SU-DHL-6 (cell line): ENCODE measurements around the gene PRSS56.

Experiments used
- H2AFZ ChIP-seq: fragments of 200-600 bp; sonication (generic); 2 replicates; pipeline ENCODE4 v1.6.1; 2014; ENCODE audit warnings: low read depth, mild to moderate bottlenecking, moderate library complexity, mixed read lengths, antibody characterized with exemption, low read length; ENCODE audit not compliant: severe bottlenecking
- H3F3A ChIP-seq: fragments of 200-600 bp; shearing (Covaris generic); 2 replicates; pipeline ENCODE4 v1.6.0; 2016; ENCODE audit warnings: antibody characterized with exemption, mild to moderate bottlenecking; ENCODE audit not compliant: insufficient read depth
- H3K27ac ChIP-seq: fragments of 200-600 bp; sonication (generic); 2 replicates; pipeline ENCODE4 v1.5.1; 2016; ENCODE audit warnings: low read depth, mild to moderate bottlenecking, low read length, moderate library complexity, mixed read lengths
- H3K27me3 ChIP-seq: fragments of 200-600 bp; sonication (generic), shearing (Covaris generic); 2 replicates; pipeline ENCODE4 v1.6.0; 2014; ENCODE audit warnings: mild to moderate bottlenecking, low read length
- H3K36me3 ChIP-seq: fragments of 200-600 bp; sonication (generic); 2 replicates; pipeline ENCODE4 v1.6.1; 2014; ENCODE audit warnings: mild to moderate bottlenecking, low read length, mixed read lengths
- H3K4me2 ChIP-seq: fragments of 300-600, 200-600 bp; shearing (Covaris generic), sonication (generic); 2 replicates; pipeline ENCODE4 v1.6.0; 2014; ENCODE audit warnings: low read length, low read depth, mild to moderate bottlenecking; ENCODE audit not compliant: poor library complexity, severe bottlenecking
- H3K4me3 ChIP-seq: fragments of 200-600 bp; sonication (generic); 2 replicates; pipeline ENCODE4 v1.5.1; 2014; ENCODE audit warnings: antibody characterized with exemption, low read length, mild to moderate bottlenecking, mixed read lengths; ENCODE audit not compliant: insufficient read depth, poor library complexity, severe bottlenecking
- H3K79me2 ChIP-seq: fragments of 200-600 bp; sonication (generic); 2 replicates; pipeline ENCODE4 v1.6.1; 2014; ENCODE audit warnings: mild to moderate bottlenecking, low read length, moderate library complexity; ENCODE audit not compliant: insufficient read depth
- H3K9ac ChIP-seq: fragments of 200-600 bp; sonication (generic); 2 replicates; pipeline ENCODE4 v1.7.0; 2014; ENCODE audit warnings: mild to moderate bottlenecking, low read length
- H3K9me2 ChIP-seq: fragments of 200-600 bp; sonication (generic); replicated peaks from 2 replicates; pipeline ENCODE4 v1.6.1; 2014; ENCODE audit warnings: low read length; ENCODE audit not compliant: insufficient read depth
- H3K9me3 ChIP-seq: fragments of 200-600 bp; sonication (generic); 2 replicates; pipeline ENCODE4 v1.6.1; 2014; ENCODE audit warnings: low read length, mixed read lengths; ENCODE audit not compliant: insufficient read depth
- H4K20me1 ChIP-seq: fragments of 200-600 bp; sonication (generic); 2 replicates; pipeline ENCODE4 v1.6.1; 2014; ENCODE audit warnings: low read depth, mild to moderate bottlenecking, antibody characterized with exemption, low read length, moderate library complexity, mixed read lengths
- EZH2phosphoT487 ChIP-seq: fragments of 200-600 bp; sonication (generic), shearing (Covaris generic); conservative IDR thresholded peaks from 2 replicates; pipeline ENCODE4 v1.6.1; 2018; ENCODE audit warnings: mild to moderate bottlenecking, antibody characterized with exemption, low read length, moderate library complexity, mixed read lengths
- TF ChIP-seq, protein P1 (sequence below): fragments of 200-600 bp; sonication (generic); IDR thresholded peaks from one replicate; pipeline ENCODE4 v1.5.1; 2017; ENCODE audit warnings: antibody characterized with exemption, mild to moderate bottlenecking, low read length, moderate library complexity; ENCODE audit not compliant: insufficient read depth, poor library complexity, severe bottlenecking

PRSS56 gene

DNA sequence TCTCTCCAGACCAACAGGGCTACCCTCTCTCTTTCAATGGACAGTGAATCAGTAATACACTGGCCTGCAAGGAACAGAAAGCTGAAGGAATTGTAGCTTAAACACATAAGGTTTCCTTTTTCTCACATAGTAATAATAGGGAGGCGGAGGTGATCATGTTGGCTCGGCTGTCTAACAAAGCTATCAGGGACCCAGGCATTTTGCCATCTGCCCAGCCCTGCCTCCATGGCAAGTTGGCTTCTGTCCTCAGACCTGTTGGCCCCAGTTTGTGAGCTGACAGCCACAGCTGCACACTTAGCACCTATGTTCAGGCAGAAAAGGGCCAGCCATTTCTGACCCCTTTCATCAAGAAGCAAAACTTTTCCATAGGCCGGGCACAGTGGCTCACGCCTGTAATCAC lies 17.3 kb downstream of the PRSS56 start:
- Histone ChIP-seq H3K9me3 (no peaks in the 10 kb centered on the region), H3K36me3 (no peaks in the 10 kb centered on the region), H3F3A (no peaks in the 10 kb centered on the region), H3K27me3 (no peaks in the 10 kb centered on the region), H3K27ac (no peak overlapping the region), H3K79me2 (no peaks in the 10 kb centered on the region), H3K4me3 (no peak overlapping the region), H3K9me2 (no peaks in the 10 kb centered on the region), H3K9ac (no peak overlapping the region), H3K4me2 (no peak overlapping the region), H4K20me1 (no peaks in the 10 kb centered on the region), H2AFZ (no peak overlapping the region)
- TF ChIP-seq, protein P1, sequence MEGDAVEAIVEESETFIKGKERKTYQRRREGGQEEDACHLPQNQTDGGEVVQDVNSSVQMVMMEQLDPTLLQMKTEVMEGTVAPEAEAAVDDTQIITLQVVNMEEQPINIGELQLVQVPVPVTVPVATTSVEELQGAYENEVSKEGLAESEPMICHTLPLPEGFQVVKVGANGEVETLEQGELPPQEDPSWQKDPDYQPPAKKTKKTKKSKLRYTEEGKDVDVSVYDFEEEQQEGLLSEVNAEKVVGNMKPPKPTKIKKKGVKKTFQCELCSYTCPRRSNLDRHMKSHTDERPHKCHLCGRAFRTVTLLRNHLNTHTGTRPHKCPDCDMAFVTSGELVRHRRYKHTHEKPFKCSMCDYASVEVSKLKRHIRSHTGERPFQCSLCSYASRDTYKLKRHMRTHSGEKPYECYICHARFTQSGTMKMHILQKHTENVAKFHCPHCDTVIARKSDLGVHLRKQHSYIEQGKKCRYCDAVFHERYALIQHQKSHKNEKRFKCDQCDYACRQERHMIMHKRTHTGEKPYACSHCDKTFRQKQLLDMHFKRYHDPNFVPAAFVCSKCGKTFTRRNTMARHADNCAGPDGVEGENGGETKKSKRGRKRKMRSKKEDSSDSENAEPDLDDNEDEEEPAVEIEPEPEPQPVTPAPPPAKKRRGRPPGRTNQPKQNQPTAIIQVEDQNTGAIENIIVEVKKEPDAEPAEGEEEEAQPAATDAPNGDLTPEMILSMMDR: no peak
- TF ChIP-seq EZH2phosphoT487: no peak

DNA sequence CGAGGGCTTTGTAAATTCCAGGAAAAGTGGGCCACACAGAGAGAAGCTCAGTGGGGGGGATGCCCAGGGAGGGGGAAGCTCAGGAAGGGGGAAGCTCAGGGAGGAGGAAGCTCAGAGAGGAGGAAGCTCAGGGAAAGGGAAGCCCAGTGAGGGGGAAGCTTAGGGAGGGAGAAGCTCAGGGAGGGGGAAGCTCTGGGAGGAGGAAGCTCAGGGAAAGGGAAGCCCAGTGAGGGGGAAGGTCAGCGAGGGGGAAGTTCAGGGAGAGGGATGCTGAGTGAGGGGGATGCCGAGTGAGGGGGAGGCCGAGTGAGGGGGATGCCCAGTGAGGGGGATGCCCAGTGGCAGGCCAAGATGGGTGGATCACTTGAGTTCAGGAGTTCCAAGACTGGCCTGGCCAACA lies 18.5 kb downstream of the PRSS56 start:
- Histone ChIP-seq H3K9me3 (no peaks in the 10 kb centered on the region), H3F3A (no peaks in the 10 kb centered on the region), H2AFZ (no peak overlapping the region), H3K27me3 (no peaks in the 10 kb centered on the region), H3K4me3 (no peak overlapping the region), H3K79me2 (no peaks in the 10 kb centered on the region), H3K27ac (no peak overlapping the region), H3K9ac (no peak overlapping the region), H3K4me2 (no peak overlapping the region), H4K20me1 (no peaks in the 10 kb centered on the region), H3K9me2 (no peaks in the 10 kb centered on the region), H3K36me3 (no peaks in the 10 kb centered on the region)
- TF ChIP-seq, protein P1: no peak

DNA sequence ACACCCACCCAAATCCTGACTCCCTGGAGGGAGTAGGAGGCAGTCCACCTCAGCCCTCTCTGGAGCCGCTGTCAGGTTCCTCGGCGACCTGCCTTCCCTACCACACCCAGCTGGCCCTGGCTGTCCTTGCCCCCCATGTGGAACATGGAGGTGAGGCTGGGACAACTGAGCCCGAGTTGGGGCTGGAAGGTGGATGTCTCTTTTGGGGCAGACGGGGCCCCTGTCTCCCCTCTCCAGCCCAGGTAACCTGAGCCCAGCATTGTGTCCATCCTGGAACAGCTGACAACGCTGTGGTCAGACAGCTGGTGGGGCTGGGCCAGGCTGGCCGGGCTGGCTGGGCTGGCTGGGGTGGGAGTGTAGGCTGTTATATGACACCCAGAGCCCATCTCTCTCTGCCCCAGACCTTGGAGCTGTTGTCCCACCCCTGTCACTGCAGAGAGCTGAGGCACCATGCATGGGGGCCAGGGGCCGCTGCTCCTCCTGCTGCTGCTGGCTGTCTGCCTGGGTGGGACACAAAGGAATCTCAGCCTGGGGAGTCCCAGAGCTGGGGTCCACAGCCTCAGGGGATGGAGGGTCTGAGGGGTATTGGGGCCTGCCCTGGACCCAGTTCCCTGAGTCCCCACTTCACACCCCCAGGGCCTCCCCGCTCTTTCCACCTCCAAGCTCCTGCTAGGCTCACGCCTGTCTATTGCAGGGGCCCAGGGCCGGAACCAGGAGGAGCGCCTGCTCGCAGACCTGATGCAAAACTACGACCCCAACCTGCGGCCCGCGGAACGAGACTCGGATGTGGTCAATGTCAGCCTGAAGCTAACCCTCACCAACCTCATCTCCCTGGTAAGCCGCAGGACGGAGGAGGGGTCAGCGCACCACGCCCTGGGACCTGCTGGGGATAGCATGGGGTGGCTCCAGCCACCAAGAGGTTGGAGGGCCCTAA lies 19.4 kb downstream of the PRSS56 start, which contains the start of gene CHRNG:
CHRNG (plus strand) TSS at position 395 of the 934 bp plus-strand sequence; CDS start at position 451, 56 bp downstream.
- Histone ChIP-seq H2AFZ (no peak within 1 kb of the TSS), H3F3A (no peaks in the 10 kb centered on the region), H3K27me3 (no peaks in the 10 kb centered on the region), H3K79me2 (no peaks in the 10 kb centered on the region), H3K9ac (no peak within 1 kb of the TSS), H3K9me2 (no peaks in the 10 kb centered on the region), H3K27ac (no peak within 1 kb of the TSS), H3K4me2 (no peak within 1 kb of the TSS), H3K9me3 (no peaks in the 10 kb centered on the region), H4K20me1 (no peaks in the 10 kb centered on the region), H3K36me3 (no peaks in the 10 kb centered on the region), H3K4me3 (no peak within 1 kb of the TSS)
- TF ChIP-seq, protein P1: no peak
- TF ChIP-seq EZH2phosphoT487: no peak
